HepG2 (cell line): ENCODE data around the gene MICAL3. TPM values are rescaled to one million over a fixed set of nuclear protein-coding genes. Genes with fewer than 3 reads are reported as not detected.

ENCODE experiments used
- JUND ChIP-seq: sonication (generic); formaldehyde crosslinking; IDR thresholded peaks from 2 replicates; pipeline ENCODE4 v1.8.0; 2022; ENCODE audit warnings: mild to moderate bottlenecking, missing genetic modification reagents
- MAZ ChIP-seq, 2 experiments: sonication (generic) in 1 of 2; formaldehyde crosslinking in 1 of 2; IDR thresholded peaks; 2 replicates each; pipeline versions ENCODE4 v1.5.0 to v1.6.1; 2012 to 2020; ENCODE audit warnings: low read depth in 2 of 2, mild to moderate bottlenecking in 2 of 2, borderline replicate concordance in 1 of 2, improper control_type of control experiment in 1 of 2, low read length in 1 of 2, missing genetic modification reagents in 1 of 2, moderate library complexity in 1 of 2
- NBN ChIP-seq: fragments of 450-650 bp; conservative IDR thresholded peaks from 2 replicates; pipeline ENCODE4 v1.6.1; 2017
- PAF1 ChIP-seq: IDR thresholded peaks from 2 replicates; pipeline ENCODE4 v1.6.1; 2016; ENCODE audit warnings: missing genetic modification reagents, missing compliant biosample characterization
- PRPF4 ChIP-seq: fragments of 200-400 bp; formaldehyde crosslinking; IDR thresholded peaks from 2 replicates; pipeline ENCODE4 v1.6.1; 2016; ENCODE audit warnings: low read length, low read depth; ENCODE audit not compliant: poor library complexity, severe bottlenecking
- SRSF1 ChIP-seq: fragments of 200-400 bp; formaldehyde crosslinking; optimal IDR thresholded peaks from 2 replicates; pipeline ENCODE3; 2017; ENCODE audit warnings: mild to moderate bottlenecking, low read depth, low read length, moderate library complexity
- TCF12 ChIP-seq, 2 experiments: fragments of 450-650 bp in 1 of 2; sonication (generic) in 1 of 2; formaldehyde crosslinking in 1 of 2; IDR thresholded peaks; 2 replicates each; pipeline versions ENCODE4 v1.6.1 to v1.8.0; 2017 to 2022; ENCODE audit warnings: antibody characterized with exemption in 1 of 2, mild to moderate bottlenecking in 1 of 2, missing genetic modification reagents in 1 of 2, moderate library complexity in 1 of 2
- ZNF263 ChIP-seq: sonication (generic); formaldehyde crosslinking; IDR thresholded peaks from 2 replicates; pipeline ENCODE4 v1.4.0; 2020; ENCODE audit warnings: missing genetic modification reagents
- ZNF441 ChIP-seq: sonication (generic); formaldehyde crosslinking; IDR thresholded peaks from 2 replicates; pipeline ENCODE4 v1.7.0; 2021; ENCODE audit warnings: missing genetic modification reagents, borderline replicate concordance
- ZNF614 ChIP-seq: IDR thresholded peaks from 2 replicates; pipeline ENCODE4 v1.6.1; 2018; ENCODE audit warnings: missing biosample characterization, missing genetic modification reagents, inconsistent platforms, borderline replicate concordance
- ZNF615 ChIP-seq: sonication (generic); formaldehyde crosslinking; IDR thresholded peaks from 2 replicates; pipeline ENCODE4 v1.5.0; 2020; ENCODE audit warnings: mild to moderate bottlenecking, missing genetic modification reagents, borderline replicate concordance
- ZNF768 ChIP-seq: sonication (generic); formaldehyde crosslinking; IDR thresholded peaks from 2 replicates; pipeline ENCODE4 v1.4.0; 2020; ENCODE audit warnings: missing genetic modification reagents
- polyA plus RNA-seq, 8 experiments: library from polyadenylated mRNA; depleted of rRNA in 3 of 8; stranded (reverse) in 7 of 8; unstranded in 1 of 8; fragments of >200 nt; fragmentation: Illumina TruSeq in 4 of 8; extraction: Trizol in 4 of 8; gene quantifications; 2 replicates each; pipeline versions ENCODE4 v1.2.1 to v1.2.3, GENCODE V29; 2011 to 2016; ENCODE audit warnings: low read depth in 4 of 8, missing spikeins in 1 of 8, mixed read lengths in 1 of 8; ENCODE audit not compliant: insufficient read depth in 1 of 8
- total RNA-seq, 5 experiments: library from RNA; depleted of rRNA; stranded (reverse); fragments of >200 nt; fragmentation: Illumina TruSeq; extraction: Trizol; gene quantifications; 2 replicates each; pipeline ENCODE4 v1.2.3, GENCODE V29; 2016; ENCODE audit warnings: low read depth in 1 of 5
- TF ChIP-seq, protein P1 (sequence below): sonication (generic); formaldehyde crosslinking; IDR thresholded peaks from 2 replicates; pipeline ENCODE4 v1.5.1; 2020; ENCODE audit warnings: mild to moderate bottlenecking, missing genetic modification reagents
- TF ChIP-seq, protein P2 (sequence below): sonication (generic); formaldehyde crosslinking; IDR thresholded peaks from 2 replicates; pipeline ENCODE4 v1.4.0; 2020; ENCODE audit warnings: missing genetic modification reagents, borderline replicate concordance
- TF ChIP-seq, protein P3 (sequence below): sonication (generic); formaldehyde crosslinking; IDR thresholded peaks from 2 replicates; pipeline ENCODE4 v1.4.0; 2020; ENCODE audit warnings: mild to moderate bottlenecking, missing genetic modification reagents
- TF ChIP-seq, protein P4 (sequence below): sonication (generic); formaldehyde crosslinking; IDR thresholded peaks from 2 replicates; pipeline ENCODE4 v1.8.1; 2022; ENCODE audit warnings: mild to moderate bottlenecking, missing genetic modification reagents
- TF ChIP-seq, protein P5 (sequence below): sonication (generic); formaldehyde crosslinking; IDR thresholded peaks from 2 replicates; pipeline ENCODE4 v1.5.0; 2020; ENCODE audit warnings: mild to moderate bottlenecking, missing genetic modification reagents, moderate library complexity
- TF ChIP-seq, protein P6 (sequence below): sonication (generic); formaldehyde crosslinking; IDR thresholded peaks from 2 replicates; pipeline ENCODE4 v1.9.0; 2021; ENCODE audit warnings: missing genetic modification reagents, borderline replicate concordance

The MICAL3 gene
- total and polyA plus RNA-seq, 2 of the 13 experiments (the other 11 are each of a cell fraction or from before 2014, with no cell fraction given) = 5.3 to 12.5 TPM

DNA sequence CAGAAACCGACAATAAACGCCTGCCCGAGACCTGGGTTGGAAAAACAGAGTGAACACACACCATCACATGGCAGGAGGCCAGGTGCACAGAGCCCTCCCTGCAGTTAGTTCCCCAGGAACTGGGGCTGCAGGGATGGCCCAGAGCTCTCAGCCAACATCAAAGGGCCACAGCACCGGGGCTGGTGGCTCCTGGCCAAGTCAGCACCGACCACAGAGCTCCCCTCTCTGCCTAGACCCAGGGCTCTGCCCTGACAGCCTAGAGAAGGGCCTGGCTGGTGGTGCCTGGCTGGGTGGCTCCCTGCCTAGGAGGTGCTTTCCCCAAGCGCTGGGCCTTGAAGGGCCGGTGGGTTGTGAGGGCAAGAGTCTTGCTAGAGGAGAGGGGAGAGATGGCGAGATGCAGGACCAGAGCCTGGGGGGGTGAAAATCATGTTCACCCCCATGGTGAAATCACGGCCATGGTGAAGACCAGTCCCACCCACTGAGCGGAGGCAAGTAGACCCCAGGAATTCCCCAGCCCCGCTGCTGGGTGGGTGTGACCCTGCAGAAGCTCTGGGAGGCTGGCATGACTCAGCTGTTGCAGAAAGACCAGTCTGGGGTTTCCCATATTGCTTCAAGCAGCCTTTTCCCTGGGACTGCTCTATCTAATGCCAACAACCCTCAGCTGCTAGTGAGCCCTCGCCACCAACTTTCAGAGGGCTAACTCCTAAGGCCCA is 242.9 kb downstream of the MICAL3 start (continued):
- TF ChIP-seq, protein P1, sequence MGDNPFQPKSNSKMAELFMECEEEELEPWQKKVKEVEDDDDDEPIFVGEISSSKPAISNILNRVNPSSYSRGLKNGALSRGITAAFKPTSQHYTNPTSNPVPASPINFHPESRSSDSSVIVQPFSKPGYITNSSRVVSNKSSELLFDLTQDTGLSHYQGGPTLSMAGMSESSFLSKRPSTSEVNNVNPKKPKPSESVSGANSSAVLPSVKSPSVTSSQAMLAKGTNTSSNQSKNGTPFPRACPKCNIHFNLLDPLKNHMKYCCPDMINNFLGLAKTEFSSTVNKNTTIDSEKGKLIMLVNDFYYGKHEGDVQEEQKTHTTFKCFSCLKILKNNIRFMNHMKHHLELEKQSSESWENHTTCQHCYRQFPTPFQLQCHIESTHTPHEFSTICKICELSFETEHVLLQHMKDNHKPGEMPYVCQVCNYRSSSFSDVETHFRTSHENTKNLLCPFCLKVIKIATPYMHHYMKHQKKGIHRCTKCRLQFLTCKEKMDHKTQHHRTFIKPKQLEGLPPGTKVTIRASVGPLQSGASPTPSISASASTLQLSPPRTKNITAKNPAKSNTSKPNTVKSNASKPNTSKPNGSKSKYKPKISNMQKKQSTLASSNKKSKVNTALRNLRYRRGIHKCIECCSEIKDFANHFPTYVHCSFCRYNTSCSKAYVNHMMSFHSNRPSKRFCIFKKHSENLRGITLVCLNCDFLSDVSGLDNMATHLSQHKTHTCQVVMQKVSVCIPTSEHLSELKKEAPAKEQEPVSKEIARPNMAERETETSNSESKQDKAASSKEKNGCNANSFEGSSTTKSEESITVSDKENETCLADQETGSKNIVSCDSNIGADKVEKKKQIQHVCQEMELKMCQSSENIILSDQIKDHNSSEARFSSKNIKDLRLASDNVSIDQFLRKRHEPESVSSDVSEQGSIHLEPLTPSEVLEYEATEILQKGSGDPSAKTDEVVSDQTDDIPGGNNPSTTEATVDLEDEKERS (CRISPR knock-in tag) = no peak
- TF ChIP-seq, protein P2, sequence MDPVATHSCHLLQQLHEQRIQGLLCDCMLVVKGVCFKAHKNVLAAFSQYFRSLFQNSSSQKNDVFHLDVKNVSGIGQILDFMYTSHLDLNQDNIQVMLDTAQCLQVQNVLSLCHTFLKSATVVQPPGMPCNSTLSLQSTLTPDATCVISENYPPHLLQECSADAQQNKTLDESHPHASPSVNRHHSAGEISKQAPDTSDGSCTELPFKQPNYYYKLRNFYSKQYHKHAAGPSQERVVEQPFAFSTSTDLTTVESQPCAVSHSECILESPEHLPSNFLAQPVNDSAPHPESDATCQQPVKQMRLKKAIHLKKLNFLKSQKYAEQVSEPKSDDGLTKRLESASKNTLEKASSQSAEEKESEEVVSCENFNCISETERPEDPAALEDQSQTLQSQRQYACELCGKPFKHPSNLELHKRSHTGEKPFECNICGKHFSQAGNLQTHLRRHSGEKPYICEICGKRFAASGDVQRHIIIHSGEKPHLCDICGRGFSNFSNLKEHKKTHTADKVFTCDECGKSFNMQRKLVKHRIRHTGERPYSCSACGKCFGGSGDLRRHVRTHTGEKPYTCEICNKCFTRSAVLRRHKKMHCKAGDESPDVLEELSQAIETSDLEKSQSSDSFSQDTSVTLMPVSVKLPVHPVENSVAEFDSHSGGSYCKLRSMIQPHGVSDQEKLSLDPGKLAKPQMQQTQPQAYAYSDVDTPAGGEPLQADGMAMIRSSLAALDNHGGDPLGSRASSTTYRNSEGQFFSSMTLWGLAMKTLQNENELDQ (CRISPR knock-in tag) = no peak
- TF ChIP-seq, protein P3, sequence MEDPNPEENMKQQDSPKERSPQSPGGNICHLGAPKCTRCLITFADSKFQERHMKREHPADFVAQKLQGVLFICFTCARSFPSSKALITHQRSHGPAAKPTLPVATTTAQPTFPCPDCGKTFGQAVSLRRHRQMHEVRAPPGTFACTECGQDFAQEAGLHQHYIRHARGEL (CRISPR knock-in tag) = no peak
- TF ChIP-seq TCF12 (IDR thresholded peaks at IDR 0.05) (no peak), TCF12 (CRISPR knock-in tag; IDR thresholded peaks at IDR 0.05) (no peak), NBN (no peak), ZNF615 (CRISPR knock-in tag) (no peak), ZNF614 (CRISPR knock-in tag) (0 out of 2 replicates have a peak, but pooled peaks have one; percentile 46), MAZ (IDR thresholded peaks at IDR 0.05; ENCODE audit: borderline replicate concordance, low read depth, low read length) (0 out of 2 replicates have a peak, but pooled peaks have one; percentile 43), MAZ (CRISPR knock-in tag; IDR thresholded peaks at IDR 0.05; ENCODE audit: low read depth) (no peak), PRPF4 (no peak), JUND (no peak), ZNF768 (peak; percentile 24; the same call in 1 of the 2 replicates), ZNF441 (CRISPR knock-in tag) (no peak), SRSF1 (no peak), PAF1 (CRISPR knock-in tag) (no peak), ZNF263 (CRISPR knock-in tag) (no peak)
- TF ChIP-seq, protein P4, sequence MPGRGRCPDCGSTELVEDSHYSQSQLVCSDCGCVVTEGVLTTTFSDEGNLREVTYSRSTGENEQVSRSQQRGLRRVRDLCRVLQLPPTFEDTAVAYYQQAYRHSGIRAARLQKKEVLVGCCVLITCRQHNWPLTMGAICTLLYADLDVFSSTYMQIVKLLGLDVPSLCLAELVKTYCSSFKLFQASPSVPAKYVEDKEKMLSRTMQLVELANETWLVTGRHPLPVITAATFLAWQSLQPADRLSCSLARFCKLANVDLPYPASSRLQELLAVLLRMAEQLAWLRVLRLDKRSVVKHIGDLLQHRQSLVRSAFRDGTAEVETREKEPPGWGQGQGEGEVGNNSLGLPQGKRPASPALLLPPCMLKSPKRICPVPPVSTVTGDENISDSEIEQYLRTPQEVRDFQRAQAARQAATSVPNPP (CRISPR knock-in tag) = no peak
- TF ChIP-seq, protein P5, sequence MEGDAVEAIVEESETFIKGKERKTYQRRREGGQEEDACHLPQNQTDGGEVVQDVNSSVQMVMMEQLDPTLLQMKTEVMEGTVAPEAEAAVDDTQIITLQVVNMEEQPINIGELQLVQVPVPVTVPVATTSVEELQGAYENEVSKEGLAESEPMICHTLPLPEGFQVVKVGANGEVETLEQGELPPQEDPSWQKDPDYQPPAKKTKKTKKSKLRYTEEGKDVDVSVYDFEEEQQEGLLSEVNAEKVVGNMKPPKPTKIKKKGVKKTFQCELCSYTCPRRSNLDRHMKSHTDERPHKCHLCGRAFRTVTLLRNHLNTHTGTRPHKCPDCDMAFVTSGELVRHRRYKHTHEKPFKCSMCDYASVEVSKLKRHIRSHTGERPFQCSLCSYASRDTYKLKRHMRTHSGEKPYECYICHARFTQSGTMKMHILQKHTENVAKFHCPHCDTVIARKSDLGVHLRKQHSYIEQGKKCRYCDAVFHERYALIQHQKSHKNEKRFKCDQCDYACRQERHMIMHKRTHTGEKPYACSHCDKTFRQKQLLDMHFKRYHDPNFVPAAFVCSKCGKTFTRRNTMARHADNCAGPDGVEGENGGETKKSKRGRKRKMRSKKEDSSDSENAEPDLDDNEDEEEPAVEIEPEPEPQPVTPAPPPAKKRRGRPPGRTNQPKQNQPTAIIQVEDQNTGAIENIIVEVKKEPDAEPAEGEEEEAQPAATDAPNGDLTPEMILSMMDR (CRISPR knock-in tag) = no peak
- TF ChIP-seq, protein P6, sequence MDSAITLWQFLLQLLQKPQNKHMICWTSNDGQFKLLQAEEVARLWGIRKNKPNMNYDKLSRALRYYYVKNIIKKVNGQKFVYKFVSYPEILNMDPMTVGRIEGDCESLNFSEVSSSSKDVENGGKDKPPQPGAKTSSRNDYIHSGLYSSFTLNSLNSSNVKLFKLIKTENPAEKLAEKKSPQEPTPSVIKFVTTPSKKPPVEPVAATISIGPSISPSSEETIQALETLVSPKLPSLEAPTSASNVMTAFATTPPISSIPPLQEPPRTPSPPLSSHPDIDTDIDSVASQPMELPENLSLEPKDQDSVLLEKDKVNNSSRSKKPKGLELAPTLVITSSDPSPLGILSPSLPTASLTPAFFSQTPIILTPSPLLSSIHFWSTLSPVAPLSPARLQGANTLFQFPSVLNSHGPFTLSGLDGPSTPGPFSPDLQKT (CRISPR knock-in tag) = no peak
